LNCAP (cell line): ENCODE measurements around the gene PPDPF.

Source experiments
- TF ChIP-seq, protein P1 (sequence below): fragments of 450-650 bp; IDR thresholded peaks from 2 replicates; pipeline ENCODE4 v1.5.1; 2017; ENCODE audit warnings: mild to moderate bottlenecking

PPDPF gene

DNA sequence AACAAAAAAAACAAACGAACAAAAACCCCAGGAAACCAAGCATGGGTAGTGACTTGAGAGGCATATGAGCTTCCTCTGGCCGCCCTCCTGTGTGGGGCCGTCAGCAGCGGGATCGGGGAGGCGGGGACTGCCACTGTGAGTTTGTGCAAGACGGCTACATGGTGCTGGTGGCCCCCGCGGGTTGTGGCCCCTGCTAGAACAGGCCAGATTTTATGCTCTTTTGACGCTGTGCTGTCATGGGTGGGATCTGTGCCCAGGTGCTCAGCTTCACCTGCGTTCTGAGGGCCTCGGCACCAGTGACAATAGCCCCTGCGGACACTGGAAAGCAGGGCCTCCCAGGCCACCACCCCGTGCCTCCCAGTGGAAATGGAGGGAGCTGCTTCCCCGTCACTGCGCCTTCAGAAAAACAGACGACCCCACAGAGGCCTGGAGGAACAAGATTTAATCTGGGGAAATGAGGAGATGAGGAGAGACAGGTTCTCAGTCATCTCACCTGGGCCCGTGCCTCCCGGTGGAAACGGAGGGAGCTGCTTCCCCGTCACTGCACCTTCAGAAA lies 43.4 kb upstream of the PPDPF start:
- TF ChIP-seq, protein P1, sequence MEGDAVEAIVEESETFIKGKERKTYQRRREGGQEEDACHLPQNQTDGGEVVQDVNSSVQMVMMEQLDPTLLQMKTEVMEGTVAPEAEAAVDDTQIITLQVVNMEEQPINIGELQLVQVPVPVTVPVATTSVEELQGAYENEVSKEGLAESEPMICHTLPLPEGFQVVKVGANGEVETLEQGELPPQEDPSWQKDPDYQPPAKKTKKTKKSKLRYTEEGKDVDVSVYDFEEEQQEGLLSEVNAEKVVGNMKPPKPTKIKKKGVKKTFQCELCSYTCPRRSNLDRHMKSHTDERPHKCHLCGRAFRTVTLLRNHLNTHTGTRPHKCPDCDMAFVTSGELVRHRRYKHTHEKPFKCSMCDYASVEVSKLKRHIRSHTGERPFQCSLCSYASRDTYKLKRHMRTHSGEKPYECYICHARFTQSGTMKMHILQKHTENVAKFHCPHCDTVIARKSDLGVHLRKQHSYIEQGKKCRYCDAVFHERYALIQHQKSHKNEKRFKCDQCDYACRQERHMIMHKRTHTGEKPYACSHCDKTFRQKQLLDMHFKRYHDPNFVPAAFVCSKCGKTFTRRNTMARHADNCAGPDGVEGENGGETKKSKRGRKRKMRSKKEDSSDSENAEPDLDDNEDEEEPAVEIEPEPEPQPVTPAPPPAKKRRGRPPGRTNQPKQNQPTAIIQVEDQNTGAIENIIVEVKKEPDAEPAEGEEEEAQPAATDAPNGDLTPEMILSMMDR: no peak

DNA sequence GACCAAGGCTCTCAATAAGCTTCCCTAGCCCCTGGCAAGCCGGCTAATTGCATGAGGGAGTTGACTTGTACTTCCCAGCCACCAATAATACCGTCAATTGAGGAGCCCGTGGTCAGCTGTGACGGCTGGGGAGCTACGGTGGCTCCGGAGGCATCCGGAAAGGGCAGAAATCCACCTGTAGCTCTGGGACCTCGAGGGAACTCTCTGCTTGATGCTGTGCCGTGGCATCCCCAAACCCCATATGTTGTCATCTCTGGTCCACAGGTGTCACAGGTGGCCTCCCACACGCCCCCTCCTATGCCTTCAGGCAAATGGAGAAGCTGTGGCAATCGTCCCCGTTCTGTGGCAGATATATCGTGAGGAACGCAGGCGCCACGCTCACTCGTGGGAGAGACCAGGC lies 42.6 kb upstream of the PPDPF start:
- TF ChIP-seq, protein P1: no peak

DNA sequence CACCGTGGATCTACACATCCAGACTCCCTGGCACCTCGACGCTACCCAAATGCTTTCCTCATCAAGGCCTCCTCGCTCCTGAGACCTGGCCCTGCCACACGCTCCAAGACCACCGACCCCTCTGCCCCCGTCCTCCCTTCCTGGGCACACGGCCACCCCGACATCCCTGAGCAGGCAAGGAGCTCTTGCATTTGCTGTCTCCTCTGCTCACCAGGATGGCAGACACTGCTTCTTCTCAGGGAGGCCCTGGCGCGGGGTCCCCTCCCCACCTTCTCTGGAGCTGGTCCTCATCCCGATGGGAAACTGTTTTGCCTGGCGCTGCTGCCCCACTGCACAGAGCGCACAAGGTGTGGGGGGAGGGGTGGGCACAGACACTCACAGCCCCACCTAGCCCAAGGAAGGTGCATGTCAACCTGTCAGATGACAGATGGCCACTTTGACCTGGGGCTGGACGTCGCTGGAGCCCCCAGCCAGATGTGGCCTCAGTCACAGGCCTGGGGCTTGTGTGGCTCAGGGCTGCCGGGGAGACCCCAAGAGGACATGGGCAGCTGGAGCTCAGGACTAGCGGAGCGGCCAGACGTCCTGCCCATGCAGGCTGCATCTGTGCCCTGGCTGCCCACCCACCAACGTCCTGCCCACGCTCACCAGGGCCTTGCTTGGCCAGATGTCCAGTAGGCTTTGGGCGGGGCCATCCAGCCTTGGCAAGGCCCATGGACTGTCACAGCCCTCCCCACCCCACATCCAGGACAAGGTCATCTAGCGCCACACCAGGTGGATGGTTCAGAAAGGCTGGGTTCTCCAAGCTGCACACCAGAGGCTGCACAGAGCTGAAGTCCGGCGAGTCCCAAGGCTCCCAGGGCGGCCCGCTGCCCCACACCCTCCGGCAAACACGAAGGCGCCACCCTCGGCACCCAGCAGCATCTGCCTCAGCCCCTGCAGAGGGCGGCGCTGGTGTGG lies 41.9 kb upstream of the PPDPF start:
- TF ChIP-seq, protein P1: no peak

DNA sequence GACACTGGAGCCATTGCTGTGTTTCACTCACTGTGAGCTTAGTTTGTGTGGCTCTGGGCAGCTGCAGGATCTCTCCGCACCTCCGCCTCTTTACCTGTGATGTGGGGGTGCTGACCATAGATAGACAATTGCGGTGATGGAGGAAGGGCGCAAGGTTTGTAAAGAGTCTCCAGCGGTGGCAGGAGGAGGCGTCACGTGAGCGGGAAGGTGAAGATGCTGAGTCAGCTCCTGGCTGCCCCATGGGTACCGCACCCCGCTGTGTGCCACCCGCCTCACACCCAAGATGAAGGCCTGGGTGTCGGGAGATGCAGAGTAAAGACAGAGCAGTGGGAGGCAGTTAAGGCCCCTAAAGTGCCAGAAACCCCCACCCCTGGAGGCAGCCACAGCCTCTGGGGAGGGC lies 39.1 kb upstream of the PPDPF start:
- TF ChIP-seq, protein P1: no peak

DNA sequence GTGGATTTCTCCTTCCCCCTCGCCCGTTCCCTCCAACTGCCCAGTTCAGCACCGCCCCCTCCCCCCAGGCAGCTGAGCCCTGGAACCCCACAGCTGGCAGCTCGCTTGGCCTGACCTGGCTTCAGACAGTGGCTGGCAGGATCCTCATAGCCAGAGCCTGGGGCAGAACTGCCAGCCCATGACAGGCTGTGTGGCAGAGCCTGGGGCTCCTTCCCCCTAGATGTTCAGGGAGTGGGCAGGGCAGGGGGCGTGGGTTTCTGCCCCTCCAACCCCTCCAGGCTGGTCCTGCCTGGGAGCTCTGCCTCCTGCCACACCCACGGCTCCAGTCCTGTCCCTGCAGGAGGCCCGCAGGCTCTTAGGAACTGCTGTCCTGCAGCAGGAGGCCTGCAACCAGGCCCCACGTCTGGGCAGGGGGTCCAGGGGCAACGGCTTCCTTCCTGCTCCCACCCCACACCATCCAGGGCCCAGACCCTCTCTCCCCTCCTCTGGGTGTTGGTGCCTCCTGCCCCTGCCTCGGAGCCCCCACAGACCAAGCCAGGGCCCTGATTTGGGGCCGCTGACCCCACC lies 38.5 kb upstream of the PPDPF start:
- TF ChIP-seq, protein P1: no peak

DNA sequence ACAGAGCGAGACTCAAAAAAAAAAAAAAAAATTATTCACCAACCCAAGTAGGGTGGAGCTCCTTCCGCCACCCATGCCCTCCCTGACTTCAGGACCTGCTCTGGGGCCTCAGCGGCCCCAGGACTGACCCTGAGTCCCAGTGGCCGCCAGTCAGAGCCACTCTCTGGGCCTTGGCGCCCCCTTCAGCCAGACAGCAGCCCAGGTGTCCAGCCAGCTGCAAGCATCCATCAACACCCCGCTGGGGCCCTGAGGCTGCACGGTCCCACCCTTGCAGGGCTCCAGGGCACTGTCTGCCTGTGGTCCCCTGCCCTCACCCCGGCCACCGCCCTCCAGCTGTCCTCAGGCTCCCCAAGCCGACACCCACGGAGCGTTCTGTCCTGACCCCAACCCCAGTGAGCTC lies 36.7 kb upstream of the PPDPF start:
- TF ChIP-seq, protein P1: no peak

DNA sequence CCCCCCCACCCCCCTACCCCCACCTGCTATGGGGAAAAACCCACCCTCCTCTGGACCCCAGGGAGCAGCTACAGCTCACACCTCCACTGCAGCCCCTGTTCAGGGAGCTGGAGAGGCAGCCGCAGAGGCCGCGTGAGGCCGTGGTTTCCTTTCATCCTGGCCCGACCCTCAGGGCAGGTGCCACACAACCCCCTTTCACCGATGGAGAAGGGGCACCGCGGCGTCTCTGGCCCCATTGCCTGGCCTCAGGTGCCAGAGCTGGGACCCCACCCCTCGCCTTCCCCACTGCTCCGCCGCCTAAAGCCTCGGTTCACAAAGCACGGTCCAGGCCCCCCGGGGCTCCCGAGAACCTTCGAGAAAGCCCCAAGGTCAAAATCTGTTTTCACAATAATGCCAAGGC lies 36.3 kb upstream of the PPDPF start:
- TF ChIP-seq, protein P1: no peak
